ENCODE measurements around the gene THSD1.

THSD1 gene

DNA sequence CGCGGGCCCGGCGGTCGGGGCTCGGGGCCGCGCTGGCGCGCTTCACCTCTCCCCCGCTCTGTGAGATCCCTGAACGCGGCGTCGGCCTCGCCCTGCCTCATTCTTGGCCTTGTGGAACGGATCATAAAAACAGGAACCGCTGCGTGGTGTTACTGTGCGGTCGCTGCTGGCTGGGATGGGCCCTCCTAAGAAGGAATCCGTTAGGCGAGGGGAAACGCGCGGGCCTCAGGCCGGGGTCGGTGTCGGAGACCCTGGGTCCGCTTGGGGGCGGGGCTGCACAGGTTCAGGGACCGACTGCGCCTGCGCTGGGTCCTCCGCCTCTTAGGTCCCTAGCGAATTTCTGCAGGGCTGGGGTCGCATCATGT is 49.7 kb upstream of the THSD1 start:
- H3K36me3 ChIP-seq (ENCODE audit: control insufficient read depth in 2 of 2, insufficient read depth in 1 of 2, low read length in 2 of 2), result peaks cover 38 to 41% of the 10 kb centered on the region in 2 experiments
- peak overlapping the region; percentile 98 for H3K4me3 ChIP-seq (ENCODE audit: low read depth, low read length)
- peaks cover 8% of the 10 kb centered on the region; the same call in 1 of the 2 replicates for H3K4me1 ChIP-seq (ENCODE audit: control insufficient read depth, insufficient read depth, low read length)
- POLR2A ChIA-PET, result no interaction called here
- no peaks in the 10 kb centered on the region for H3K9me3 ChIP-seq (ENCODE audit: control insufficient read depth, insufficient read depth, low read depth, low read length)
- CTCF ChIA-PET, result interaction anchor here (0.8 kb wide), 1 partner anchor 10 kb away, joined by 4 read pairs; no protein-coding TSS in a partner anchor
- H3K27ac ChIP-seq (ENCODE audit: extremely low read depth, low read depth, low read length), result peak overlapping the region; percentile 86
- TF ChIP-seq ZNF561 (tag by site-specific recombination; IDR thresholded peaks at IDR 0.05; ENCODE audit: borderline replicate concordance) (peak; percentile 75; the same call in 1 of the 2 replicates), ZNF501 (tag by site-specific recombination; IDR thresholded peaks at IDR 0.05) (0 out of 2 replicates have a peak, but pooled peaks have one; percentile 3), ZNF600 (tag by site-specific recombination; IDR thresholded peaks at IDR 0.05) (no peak), ZNF324 (tag by site-specific recombination; IDR thresholded peaks at IDR 0.05) (no peak), BCL11B (tag by site-specific recombination; IDR thresholded peaks at IDR 0.05; ENCODE audit: low read depth) (peak; percentile 60; the same call in 1 of the 2 replicates), ZNF626 (tag by site-specific recombination; IDR thresholded peaks at IDR 0.05) (no peak), ZNF404 (tag by site-specific recombination; IDR thresholded peaks at IDR 0.05) (no peak), ZNF24 (tag by site-specific recombination; IDR thresholded peaks at IDR 0.05) (no peak), ZNF670 (tag by site-specific recombination; IDR thresholded peaks at IDR 0.05; ENCODE audit: low read depth) (no peak), ZNF132 (tag by site-specific recombination; IDR thresholded peaks at IDR 0.05; ENCODE audit: borderline replicate concordance) (no peak), SP7 (tag by site-specific recombination; IDR thresholded peaks at IDR 0.05) (no peak), ZNF514 (tag by site-specific recombination; IDR thresholded peaks at IDR 0.05) (no peak), ZNF660 (tag by site-specific recombination; IDR thresholded peaks at IDR 0.05) (0 out of 2 replicates have a peak, but pooled peaks have one; percentile 22), ZNF792 (tag by site-specific recombination; IDR thresholded peaks at IDR 0.05) (no peak), ZNF426 (tag by site-specific recombination; IDR thresholded peaks at IDR 0.05) (no peak), ZNF366 (tag by site-specific recombination; conservative IDR thresholded peaks at IDR 0.05) (no peak), ZFP37 (tag by site-specific recombination; IDR thresholded peaks at IDR 0.05) (no peak), SP2 (tag by site-specific recombination; IDR thresholded peaks at IDR 0.05) (no peak)
- TF ChIP-seq, protein P1, sequence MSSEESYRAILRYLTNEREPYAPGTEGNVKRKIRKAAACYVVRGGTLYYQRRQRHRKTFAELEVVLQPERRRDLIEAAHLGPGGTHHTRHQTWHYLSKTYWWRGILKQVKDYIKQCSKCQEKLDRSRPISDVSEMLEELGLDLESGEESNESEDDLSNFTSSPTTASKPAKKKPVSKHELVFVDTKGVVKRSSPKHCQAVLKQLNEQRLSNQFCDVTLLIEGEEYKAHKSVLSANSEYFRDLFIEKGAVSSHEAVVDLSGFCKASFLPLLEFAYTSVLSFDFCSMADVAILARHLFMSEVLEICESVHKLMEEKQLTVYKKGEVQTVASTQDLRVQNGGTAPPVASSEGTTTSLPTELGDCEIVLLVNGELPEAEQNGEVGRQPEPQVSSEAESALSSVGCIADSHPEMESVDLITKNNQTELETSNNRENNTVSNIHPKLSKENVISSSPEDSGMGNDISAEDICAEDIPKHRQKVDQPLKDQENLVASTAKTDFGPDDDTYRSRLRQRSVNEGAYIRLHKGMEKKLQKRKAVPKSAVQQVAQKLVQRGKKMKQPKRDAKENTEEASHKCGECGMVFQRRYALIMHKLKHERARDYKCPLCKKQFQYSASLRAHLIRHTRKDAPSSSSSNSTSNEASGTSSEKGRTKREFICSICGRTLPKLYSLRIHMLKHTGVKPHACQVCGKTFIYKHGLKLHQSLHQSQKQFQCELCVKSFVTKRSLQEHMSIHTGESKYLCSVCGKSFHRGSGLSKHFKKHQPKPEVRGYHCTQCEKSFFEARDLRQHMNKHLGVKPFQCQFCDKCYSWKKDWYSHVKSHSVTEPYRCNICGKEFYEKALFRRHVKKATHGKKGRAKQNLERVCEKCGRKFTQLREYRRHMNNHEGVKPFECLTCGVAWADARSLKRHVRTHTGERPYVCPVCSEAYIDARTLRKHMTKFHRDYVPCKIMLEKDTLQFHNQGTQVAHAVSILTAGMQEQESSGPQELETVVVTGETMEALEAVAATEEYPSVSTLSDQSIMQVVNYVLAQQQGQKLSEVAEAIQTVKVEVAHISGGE (tag by site-specific recombination; conservative IDR thresholded peaks at IDR 0.05; ENCODE audit: low read depth), result no peak
- TF ChIP-seq, protein P2, sequence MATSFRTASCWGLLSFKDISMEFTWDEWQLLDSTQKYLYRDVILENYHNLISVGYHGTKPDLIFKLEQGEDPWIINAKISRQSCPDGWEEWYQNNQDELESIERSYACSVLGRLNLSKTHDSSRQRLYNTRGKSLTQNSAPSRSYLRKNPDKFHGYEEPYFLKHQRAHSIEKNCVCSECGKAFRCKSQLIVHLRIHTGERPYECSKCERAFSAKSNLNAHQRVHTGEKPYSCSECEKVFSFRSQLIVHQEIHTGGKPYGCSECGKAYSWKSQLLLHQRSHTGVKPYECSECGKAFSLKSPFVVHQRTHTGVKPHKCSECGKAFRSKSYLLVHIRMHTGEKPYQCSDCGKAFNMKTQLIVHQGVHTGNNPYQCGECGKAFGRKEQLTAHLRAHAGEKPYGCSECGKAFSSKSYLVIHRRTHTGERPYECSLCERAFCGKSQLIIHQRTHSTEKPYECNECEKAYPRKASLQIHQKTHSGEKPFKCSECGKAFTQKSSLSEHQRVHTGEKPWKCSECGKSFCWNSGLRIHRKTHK (tag by site-specific recombination; IDR thresholded peaks at IDR 0.05), result no peak
- TF ChIP-seq, protein P3, sequence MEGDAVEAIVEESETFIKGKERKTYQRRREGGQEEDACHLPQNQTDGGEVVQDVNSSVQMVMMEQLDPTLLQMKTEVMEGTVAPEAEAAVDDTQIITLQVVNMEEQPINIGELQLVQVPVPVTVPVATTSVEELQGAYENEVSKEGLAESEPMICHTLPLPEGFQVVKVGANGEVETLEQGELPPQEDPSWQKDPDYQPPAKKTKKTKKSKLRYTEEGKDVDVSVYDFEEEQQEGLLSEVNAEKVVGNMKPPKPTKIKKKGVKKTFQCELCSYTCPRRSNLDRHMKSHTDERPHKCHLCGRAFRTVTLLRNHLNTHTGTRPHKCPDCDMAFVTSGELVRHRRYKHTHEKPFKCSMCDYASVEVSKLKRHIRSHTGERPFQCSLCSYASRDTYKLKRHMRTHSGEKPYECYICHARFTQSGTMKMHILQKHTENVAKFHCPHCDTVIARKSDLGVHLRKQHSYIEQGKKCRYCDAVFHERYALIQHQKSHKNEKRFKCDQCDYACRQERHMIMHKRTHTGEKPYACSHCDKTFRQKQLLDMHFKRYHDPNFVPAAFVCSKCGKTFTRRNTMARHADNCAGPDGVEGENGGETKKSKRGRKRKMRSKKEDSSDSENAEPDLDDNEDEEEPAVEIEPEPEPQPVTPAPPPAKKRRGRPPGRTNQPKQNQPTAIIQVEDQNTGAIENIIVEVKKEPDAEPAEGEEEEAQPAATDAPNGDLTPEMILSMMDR (tag by site-specific recombination; IDR thresholded peaks at IDR 0.05), result no peak
- TF ChIP-seq, protein P4, sequence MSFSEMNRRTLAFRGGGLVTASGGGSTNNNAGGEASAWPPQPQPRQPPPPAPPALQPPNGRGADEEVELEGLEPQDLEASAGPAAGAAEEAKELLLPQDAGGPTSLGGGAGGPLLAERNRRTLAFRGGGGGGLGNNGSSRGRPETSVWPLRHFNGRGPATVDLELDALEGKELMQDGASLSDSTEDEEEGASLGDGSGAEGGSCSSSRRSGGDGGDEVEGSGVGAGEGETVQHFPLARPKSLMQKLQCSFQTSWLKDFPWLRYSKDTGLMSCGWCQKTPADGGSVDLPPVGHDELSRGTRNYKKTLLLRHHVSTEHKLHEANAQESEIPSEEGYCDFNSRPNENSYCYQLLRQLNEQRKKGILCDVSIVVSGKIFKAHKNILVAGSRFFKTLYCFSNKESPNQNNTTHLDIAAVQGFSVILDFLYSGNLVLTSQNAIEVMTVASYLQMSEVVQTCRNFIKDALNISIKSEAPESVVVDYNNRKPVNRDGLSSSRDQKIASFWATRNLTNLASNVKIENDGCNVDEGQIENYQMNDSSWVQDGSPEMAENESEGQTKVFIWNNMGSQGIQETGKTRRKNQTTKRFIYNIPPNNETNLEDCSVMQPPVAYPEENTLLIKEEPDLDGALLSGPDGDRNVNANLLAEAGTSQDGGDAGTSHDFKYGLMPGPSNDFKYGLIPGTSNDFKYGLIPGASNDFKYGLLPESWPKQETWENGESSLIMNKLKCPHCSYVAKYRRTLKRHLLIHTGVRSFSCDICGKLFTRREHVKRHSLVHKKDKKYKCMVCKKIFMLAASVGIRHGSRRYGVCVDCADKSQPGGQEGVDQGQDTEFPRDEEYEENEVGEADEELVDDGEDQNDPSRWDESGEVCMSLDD (tag by site-specific recombination; IDR thresholded peaks at IDR 0.05), result no peak
- TF ChIP-seq, protein P5, sequence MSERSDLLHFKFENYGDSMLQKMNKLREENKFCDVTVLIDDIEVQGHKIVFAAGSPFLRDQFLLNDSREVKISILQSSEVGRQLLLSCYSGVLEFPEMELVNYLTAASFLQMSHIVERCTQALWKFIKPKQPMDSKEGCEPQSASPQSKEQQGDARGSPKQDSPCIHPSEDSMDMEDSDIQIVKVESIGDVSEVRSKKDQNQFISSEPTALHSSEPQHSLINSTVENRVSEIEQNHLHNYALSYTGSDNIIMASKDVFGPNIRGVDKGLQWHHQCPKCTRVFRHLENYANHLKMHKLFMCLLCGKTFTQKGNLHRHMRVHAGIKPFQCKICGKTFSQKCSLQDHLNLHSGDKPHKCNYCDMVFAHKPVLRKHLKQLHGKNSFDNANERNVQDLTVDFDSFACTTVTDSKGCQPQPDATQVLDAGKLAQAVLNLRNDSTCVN (tag by site-specific recombination; optimal IDR thresholded peaks at IDR 0.05), result peak; percentile 74
- TF ChIP-seq, protein P6, sequence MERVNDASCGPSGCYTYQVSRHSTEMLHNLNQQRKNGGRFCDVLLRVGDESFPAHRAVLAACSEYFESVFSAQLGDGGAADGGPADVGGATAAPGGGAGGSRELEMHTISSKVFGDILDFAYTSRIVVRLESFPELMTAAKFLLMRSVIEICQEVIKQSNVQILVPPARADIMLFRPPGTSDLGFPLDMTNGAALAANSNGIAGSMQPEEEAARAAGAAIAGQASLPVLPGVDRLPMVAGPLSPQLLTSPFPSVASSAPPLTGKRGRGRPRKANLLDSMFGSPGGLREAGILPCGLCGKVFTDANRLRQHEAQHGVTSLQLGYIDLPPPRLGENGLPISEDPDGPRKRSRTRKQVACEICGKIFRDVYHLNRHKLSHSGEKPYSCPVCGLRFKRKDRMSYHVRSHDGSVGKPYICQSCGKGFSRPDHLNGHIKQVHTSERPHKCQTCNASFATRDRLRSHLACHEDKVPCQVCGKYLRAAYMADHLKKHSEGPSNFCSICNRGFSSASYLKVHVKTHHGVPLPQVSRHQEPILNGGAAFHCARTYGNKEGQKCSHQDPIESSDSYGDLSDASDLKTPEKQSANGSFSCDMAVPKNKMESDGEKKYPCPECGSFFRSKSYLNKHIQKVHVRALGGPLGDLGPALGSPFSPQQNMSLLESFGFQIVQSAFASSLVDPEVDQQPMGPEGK (tag by site-specific recombination; IDR thresholded peaks at IDR 0.05), result peak; percentile 42; the same call in 1 of the 2 replicates
- TF ChIP-seq, protein P7, sequence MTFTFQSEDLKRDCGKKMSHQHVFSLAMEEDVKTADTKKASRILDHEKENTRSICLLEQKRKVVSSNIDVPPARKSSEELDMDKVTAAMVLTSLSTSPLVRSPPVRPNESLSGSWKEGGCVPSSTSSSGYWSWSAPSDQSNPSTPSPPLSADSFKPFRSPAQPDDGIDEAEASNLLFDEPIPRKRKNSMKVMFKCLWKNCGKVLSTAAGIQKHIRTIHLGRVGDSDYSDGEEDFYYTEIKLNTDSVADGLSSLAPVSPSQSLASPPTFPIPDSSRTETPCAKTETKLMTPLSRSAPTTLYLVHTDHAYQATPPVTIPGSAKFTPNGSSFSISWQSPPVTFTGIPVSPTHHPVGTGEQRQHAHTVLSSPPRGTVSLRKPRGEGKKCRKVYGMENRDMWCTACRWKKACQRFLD (tag by site-specific recombination; IDR thresholded peaks at IDR 0.05), result no peak

Measured in HEK293 (cell line).